ENCODE results near the gene MAGOH.
"Not testable (repeated sequence)": the region's sequence is repeated elsewhere in the genome, so short reads cannot be mapped to it uniquely, and the experiment has no call there.

The MAGOH gene

GRCh38 chr1:53238197-53239155 is at the start of gene MAGOH:
Gene MAGOH, minus strand, starts transcription at chr1:53238518. Its CDS starts 70 bp downstream, at chr1:53238448.
- DNase-seq = peak; percentile 85

GRCh38 chr1:53286955-53287354 is 48.6 kb upstream of the MAGOH start:
- DNase-seq = no peak

- DNase-seq = no peak
These were observed 47.8 kb upstream of the MAGOH start for GRCh38 chr1:53285969-53286760.

- DNase-seq = no peak
These were observed 47.2 kb upstream of the MAGOH start for GRCh38 chr1:53285546-53285945.

GRCh38 chr1:53284224-53285020 is 46.1 kb upstream of the MAGOH start:
- DNase-seq = no peak

- DNase-seq = not testable (repeated sequence)
These were observed 44.8 kb upstream of the MAGOH start for GRCh38 chr1:53283156-53283555.

GRCh38 chr1:53281133-53281532 is 42.8 kb upstream of the MAGOH start:
- DNase-seq = no peak

GRCh38 chr1:53280496-53280895 is 42.2 kb upstream of the MAGOH start:
- DNase-seq = no peak

- DNase-seq = no peak
These were observed 41.2 kb upstream of the MAGOH start for GRCh38 chr1:53279296-53280200.

GRCh38 chr1:53278298-53278725 is 40.0 kb upstream of the MAGOH start:
- DNase-seq = peak; percentile 66

GRCh38 chr1:53277326-53277725 is 39.0 kb upstream of the MAGOH start:
- DNase-seq = no peak

GRCh38 chr1:53276902-53277281 is 38.6 kb upstream of the MAGOH start:
- DNase-seq = no peak

- DNase-seq = no peak
These were observed 38.0 kb upstream of the MAGOH start for GRCh38 chr1:53276153-53276901.

- DNase-seq = no peak
These were observed 37.2 kb upstream of the MAGOH start for GRCh38 chr1:53275566-53275965.

- no peak for DNase-seq
These were observed 36.3 kb upstream of the MAGOH start for GRCh38 chr1:53274541-53275185.

- no peak for DNase-seq
These were observed 35.7 kb upstream of the MAGOH start for GRCh38 chr1:53274026-53274425.

- no peak for DNase-seq
These were observed 35.2 kb upstream of the MAGOH start for GRCh38 chr1:53273526-53273925.

GRCh38 chr1:53272349-53272748 is 34.0 kb upstream of the MAGOH start:
- DNase-seq = no peak

- no peak for DNase-seq
These were observed 33.2 kb upstream of the MAGOH start for GRCh38 chr1:53271446-53272090.

- no peak for DNase-seq
These were observed 32.6 kb upstream of the MAGOH start for GRCh38 chr1:53270873-53271272.

Data from T1000 (cell line).